ENCODE measurements around the gene IFITM1.

DNA sequence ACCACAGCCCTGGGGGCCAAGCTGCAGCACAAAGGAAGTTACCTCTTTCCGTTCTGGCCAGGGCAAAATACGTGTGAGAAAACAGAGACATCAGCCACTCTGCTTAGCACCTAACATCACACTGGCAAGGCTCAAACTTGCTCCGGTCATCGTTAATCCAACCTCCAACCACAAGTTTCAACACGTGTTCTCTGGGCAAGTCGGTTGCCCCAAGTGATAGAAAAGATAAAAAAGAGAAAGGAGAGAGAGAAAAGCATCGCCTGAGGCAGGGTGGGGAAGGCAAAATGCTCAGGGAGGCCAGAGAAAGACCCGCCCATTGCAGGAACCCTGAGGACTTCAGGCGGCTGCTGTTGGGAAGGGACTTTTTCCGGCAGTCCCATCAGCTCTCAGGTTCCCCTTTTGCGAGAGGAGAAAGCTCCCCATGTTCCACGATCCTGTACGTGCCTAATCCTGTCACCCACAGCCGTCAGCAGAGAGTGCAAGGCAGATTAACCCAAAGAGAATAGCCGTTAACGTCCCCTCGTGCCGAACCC, 36.9 kb downstream of the IFITM1 start:
- TF ChIP-seq, protein P1, sequence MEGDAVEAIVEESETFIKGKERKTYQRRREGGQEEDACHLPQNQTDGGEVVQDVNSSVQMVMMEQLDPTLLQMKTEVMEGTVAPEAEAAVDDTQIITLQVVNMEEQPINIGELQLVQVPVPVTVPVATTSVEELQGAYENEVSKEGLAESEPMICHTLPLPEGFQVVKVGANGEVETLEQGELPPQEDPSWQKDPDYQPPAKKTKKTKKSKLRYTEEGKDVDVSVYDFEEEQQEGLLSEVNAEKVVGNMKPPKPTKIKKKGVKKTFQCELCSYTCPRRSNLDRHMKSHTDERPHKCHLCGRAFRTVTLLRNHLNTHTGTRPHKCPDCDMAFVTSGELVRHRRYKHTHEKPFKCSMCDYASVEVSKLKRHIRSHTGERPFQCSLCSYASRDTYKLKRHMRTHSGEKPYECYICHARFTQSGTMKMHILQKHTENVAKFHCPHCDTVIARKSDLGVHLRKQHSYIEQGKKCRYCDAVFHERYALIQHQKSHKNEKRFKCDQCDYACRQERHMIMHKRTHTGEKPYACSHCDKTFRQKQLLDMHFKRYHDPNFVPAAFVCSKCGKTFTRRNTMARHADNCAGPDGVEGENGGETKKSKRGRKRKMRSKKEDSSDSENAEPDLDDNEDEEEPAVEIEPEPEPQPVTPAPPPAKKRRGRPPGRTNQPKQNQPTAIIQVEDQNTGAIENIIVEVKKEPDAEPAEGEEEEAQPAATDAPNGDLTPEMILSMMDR (IDR thresholded peaks at IDR 0.05) = no peak
- no peak for TF ChIP-seq POLR2A (IDR thresholded peaks at IDR 0.05)
